OCI-LY3 (cell line): Measurements from ENCODE around the gene GOLT1A.

Source experiments
- H2AFZ ChIP-seq: fragments of 200-600, 300-600 bp; shearing (Covaris generic); 2 replicates; pipeline ENCODE4 v1.6.0; 2014; ENCODE audit warnings: antibody characterized with exemption, low read depth, low read length
- H3K27ac ChIP-seq: fragments of 200-600, 300-600 bp; sonication (generic); 2 replicates; pipeline ENCODE4 v1.5.1; 2014; ENCODE audit warnings: mild to moderate bottlenecking, low read length, moderate library complexity, mixed read lengths
- H3K27me3 ChIP-seq: fragments of 200-600, 300-600 bp; sonication (generic); 2 replicates; pipeline ENCODE4 v1.6.1; 2014; ENCODE audit warnings: low read depth, low read length, mixed read lengths
- H3K36me3 ChIP-seq: fragments of 200-600, 300-600 bp; sonication (generic); replicated peaks from 2 replicates; pipeline ENCODE3; 2014; ENCODE audit warnings: low read depth, low read length, mixed read lengths
- H3K4me1 ChIP-seq: fragments of 300-600, 200-600 bp; sonication (generic); 2 replicates; pipeline ENCODE4 v1.6.1; 2014; ENCODE audit warnings: low read length, mixed read lengths
- H3K4me2 ChIP-seq: fragments of 200-600, 300-600 bp; sonication (generic); 2 replicates; pipeline ENCODE4 v1.6.1; 2014; ENCODE audit warnings: low read length, mixed read lengths
- H3K4me3 ChIP-seq: fragments of 300-600, 200-600 bp; sonication (generic); 2 replicates; pipeline ENCODE4 v1.5.1; 2014; ENCODE audit warnings: antibody characterized with exemption, mild to moderate bottlenecking, low read length, moderate library complexity
- H3K79me2 ChIP-seq: fragments of 300-600, 200-600 bp; shearing (Covaris generic); 2 replicates; pipeline ENCODE4 v1.6.1; 2014; ENCODE audit warnings: mild to moderate bottlenecking, low read length, mixed read lengths
- H3K9ac ChIP-seq: fragments of 300-600, 200-600 bp; shearing (Covaris generic); 2 replicates; pipeline ENCODE4 v1.6.0; 2014; ENCODE audit warnings: mild to moderate bottlenecking, low read length, moderate library complexity
- H3K9me3 ChIP-seq: fragments of 200-600, 300-600 bp; shearing (Covaris generic); 2 replicates; pipeline ENCODE4 v1.6.1; 2014; ENCODE audit warnings: low read length, mixed read lengths; ENCODE audit not compliant: insufficient read depth
- H4K20me1 ChIP-seq: fragments of 200-600, 300-600 bp; sonication (generic); 2 replicates; pipeline ENCODE4 v1.6.1; 2016; ENCODE audit warnings: low read length, mixed read lengths; ENCODE audit not compliant: insufficient read depth
- EZH2phosphoT487 ChIP-seq: fragments of 200-600 bp; shearing (Covaris generic); IDR thresholded peaks from 2 replicates; pipeline ENCODE4 v1.6.1; 2018; ENCODE audit warnings: antibody characterized with exemption, mixed run types, low read depth
- TF ChIP-seq, protein P1 (sequence below): fragments of 200-600, 300-600 bp; sonication (generic); IDR thresholded peaks from 2 replicates; pipeline ENCODE4 v1.5.1; 2014; ENCODE audit warnings: antibody characterized with exemption, low read length, low read depth

GOLT1A gene

GRCh38 chr1:204224655-204225054 lies 10.9 kb upstream of the GOLT1A start:
- TF ChIP-seq, protein P1, sequence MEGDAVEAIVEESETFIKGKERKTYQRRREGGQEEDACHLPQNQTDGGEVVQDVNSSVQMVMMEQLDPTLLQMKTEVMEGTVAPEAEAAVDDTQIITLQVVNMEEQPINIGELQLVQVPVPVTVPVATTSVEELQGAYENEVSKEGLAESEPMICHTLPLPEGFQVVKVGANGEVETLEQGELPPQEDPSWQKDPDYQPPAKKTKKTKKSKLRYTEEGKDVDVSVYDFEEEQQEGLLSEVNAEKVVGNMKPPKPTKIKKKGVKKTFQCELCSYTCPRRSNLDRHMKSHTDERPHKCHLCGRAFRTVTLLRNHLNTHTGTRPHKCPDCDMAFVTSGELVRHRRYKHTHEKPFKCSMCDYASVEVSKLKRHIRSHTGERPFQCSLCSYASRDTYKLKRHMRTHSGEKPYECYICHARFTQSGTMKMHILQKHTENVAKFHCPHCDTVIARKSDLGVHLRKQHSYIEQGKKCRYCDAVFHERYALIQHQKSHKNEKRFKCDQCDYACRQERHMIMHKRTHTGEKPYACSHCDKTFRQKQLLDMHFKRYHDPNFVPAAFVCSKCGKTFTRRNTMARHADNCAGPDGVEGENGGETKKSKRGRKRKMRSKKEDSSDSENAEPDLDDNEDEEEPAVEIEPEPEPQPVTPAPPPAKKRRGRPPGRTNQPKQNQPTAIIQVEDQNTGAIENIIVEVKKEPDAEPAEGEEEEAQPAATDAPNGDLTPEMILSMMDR: no peak
- no peak for TF ChIP-seq EZH2phosphoT487
- no peak overlapping the region for H3K27ac ChIP-seq

DNA sequence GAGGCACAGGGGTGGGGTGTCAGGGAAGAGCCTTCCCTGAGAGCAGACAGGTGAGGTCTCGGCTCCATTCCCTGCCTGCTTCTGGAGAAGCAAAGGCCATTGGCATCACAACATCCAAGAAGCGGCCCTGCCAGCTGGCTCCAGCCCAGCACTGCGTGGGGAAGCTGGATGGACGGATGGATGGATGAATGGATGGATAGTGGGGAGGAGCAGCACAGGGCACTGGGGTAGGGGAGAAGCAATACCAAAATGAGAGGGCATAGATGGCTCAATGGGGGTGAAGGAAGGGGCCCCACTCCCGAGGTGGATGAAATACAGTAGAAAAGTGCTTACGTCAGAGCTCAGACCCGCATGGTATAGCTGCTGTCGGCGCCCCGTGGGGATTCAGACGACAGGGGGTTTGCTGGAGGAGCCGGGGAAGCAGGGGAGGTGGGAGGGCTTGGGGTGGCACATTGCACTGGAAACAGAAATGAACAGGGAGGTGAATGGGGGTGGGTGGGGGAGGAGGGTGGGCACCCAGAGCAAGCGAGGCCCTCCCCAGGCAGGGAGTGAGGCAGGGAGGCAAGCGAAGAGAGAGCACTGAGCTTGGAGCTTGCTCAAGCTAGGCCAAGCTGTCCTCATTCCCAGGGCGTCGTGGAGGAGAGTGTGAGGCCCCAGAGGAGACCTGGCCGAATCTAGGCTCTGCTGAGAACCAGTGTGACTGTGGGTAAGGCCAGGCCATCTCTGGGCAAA lies 9.5 kb upstream of the GOLT1A start:
- H3K4me1 ChIP-seq: no peaks in the 10 kb centered on the region
- no peak overlapping the region for H2AFZ ChIP-seq
- no peak overlapping the region for H3K4me3 ChIP-seq
- no peak overlapping the region for H3K27ac ChIP-seq
- H3K9me3 ChIP-seq: no peaks in the 10 kb centered on the region
- H3K9ac ChIP-seq: no peak overlapping the region
- H4K20me1 ChIP-seq: no peaks in the 10 kb centered on the region
- H3K79me2 ChIP-seq: no peaks in the 10 kb centered on the region
- peaks cover 13% of the 10 kb centered on the region; the same call in 1 of the 2 replicates for H3K27me3 ChIP-seq
- no peak overlapping the region for H3K4me2 ChIP-seq
- TF ChIP-seq, protein P1: no peak
- no peak for TF ChIP-seq EZH2phosphoT487
- H3K36me3 ChIP-seq: no peaks in the 10 kb centered on the region

More at GRCh38 chr1:204224655-204225054, 10.9 kb upstream of the GOLT1A start:
- H3K4me3 ChIP-seq: no peak overlapping the region
- no peaks in the 10 kb centered on the region for H3K36me3 ChIP-seq
- H3K79me2 ChIP-seq: no peaks in the 10 kb centered on the region
- H3K4me1 ChIP-seq: no peaks in the 10 kb centered on the region
- peaks cover 8% of the 10 kb centered on the region; the same call in 1 of the 2 replicates for H3K27me3 ChIP-seq
- H3K4me2 ChIP-seq: no peak overlapping the region
- H2AFZ ChIP-seq: no peak overlapping the region
- no peak overlapping the region for H3K9ac ChIP-seq
- H4K20me1 ChIP-seq: no peaks in the 10 kb centered on the region
- no peaks in the 10 kb centered on the region for H3K9me3 ChIP-seq

DNA sequence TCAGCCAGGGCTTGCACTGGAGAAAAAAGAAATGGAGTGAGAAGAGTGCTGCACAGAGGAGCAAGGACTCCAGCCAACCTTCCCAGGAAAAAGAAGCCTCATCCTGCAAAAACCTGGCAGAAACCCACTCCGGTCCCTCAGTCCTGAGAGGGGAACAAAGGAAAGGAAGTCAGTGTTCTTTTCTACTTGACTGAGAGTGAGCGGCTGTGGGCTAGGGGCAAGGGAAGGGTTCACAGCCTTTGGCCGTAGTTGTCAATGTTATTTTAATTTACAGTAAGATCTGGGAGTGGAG lies 8.9 kb upstream of the GOLT1A start:
- peaks cover 19% of the 10 kb centered on the region for H3K27me3 ChIP-seq
- no peaks in the 10 kb centered on the region for H3K4me1 ChIP-seq
- no peaks in the 10 kb centered on the region for H3K36me3 ChIP-seq
- no peaks in the 10 kb centered on the region for H3K79me2 ChIP-seq
- no peak overlapping the region for H3K4me3 ChIP-seq
- TF ChIP-seq, protein P1: no peak
- TF ChIP-seq EZH2phosphoT487: no peak
- no peak overlapping the region for H3K4me2 ChIP-seq
- H3K27ac ChIP-seq: no peak overlapping the region
- no peak overlapping the region for H2AFZ ChIP-seq
- H4K20me1 ChIP-seq: no peaks in the 10 kb centered on the region
- H3K9ac ChIP-seq: no peak overlapping the region
- no peaks in the 10 kb centered on the region for H3K9me3 ChIP-seq

DNA sequence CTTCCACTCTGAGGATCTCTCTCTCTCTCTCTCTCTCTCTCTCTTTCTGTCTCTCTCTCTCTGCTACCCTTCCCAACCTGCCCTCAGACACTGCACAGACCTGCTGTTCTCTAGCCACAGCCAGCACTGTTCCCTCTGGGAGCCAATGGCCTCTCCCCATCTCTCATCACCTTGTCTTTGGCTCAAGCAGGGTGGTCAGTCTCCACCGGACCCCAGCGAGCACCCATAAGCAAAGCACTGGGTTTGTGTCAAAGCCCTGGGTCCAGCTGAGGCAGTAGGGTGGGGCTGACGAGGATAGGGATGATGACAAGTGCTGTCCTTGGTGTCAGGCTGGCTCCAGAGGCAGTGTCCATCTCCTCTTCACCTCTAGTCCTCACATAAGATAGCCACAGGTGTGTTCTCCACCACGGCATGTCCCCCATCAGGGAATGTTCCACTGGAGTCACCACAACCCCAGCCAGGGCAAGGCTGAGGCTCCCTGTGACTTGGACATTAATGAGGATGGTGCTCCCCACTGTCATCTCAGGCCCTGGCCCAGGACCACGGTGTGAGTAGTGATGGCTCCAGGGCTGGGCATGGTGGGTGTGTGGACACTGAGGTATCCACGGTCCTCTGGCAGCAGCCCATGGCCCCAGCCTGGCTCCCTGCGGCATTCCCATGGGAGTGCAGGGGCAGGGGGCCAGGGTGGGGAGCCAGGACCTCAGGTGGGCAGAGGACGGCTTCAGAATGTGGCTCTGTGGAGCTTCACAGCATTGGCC lies 8.4 kb upstream of the GOLT1A start:
- H3K79me2 ChIP-seq: no peaks in the 10 kb centered on the region
- no peak overlapping the region for H3K27ac ChIP-seq
- H3K4me2 ChIP-seq: no peak overlapping the region
- peaks cover 20% of the 10 kb centered on the region for H3K27me3 ChIP-seq
- no peaks in the 10 kb centered on the region for H3K4me1 ChIP-seq
- no peak overlapping the region for H3K9ac ChIP-seq
- H4K20me1 ChIP-seq: no peaks in the 10 kb centered on the region
- TF ChIP-seq EZH2phosphoT487: no peak
- H3K36me3 ChIP-seq: no peaks in the 10 kb centered on the region
- no peak overlapping the region for H2AFZ ChIP-seq
- H3K9me3 ChIP-seq: no peaks in the 10 kb centered on the region
- H3K4me3 ChIP-seq: no peak overlapping the region
